Endometrial microvascular endothelial cells (primary cell): ENCODE measurements around the gene PLEKHA5. TPM values are rescaled to one million over a fixed set of nuclear protein-coding genes. Genes with fewer than 3 reads are reported as not detected.
"Not testable (repeated sequence)": the region's sequence is repeated elsewhere in the genome, so short reads cannot be mapped to it uniquely, and the experiment has no call there.

Source experiments
- in situ Hi-C: cut with HindIII; loops from 2 replicates; pipeline ENCODE4 v1.10.0; 2017; ENCODE audit warnings: low sequenced_read_pairs, low pct_unique_long_range_greater_than_20kb; ENCODE audit errors: inconsistent ontology term
- total RNA-seq: library from RNA; depleted of rRNA; stranded (reverse); fragments of >200 nt; gene quantifications from one replicate; pipeline ENCODE4 v1.2.3, GENCODE V29; 2015; ENCODE audit errors: inconsistent ontology term

The PLEKHA5 gene
- total RNA-seq, 1 donor from 2014 or later = 11.2 TPM

DNA sequence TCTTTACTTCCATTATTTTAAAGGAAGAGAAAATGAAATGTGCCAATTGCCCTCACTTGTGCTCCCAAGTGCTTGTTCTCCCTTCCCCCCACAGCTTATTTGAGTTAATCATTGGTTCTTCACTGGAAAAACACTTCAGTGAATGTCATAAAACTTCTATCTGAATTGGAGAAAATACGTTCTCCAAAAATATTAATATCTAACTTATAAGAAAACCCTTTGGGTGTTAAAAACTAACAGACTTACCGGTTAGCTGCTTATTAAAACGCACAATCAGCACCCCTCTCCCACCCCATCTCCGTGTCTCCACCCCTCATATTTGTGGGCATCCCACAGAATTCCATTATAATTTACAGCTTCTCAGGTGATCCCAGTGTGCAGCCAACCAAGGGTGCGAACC, 31.7 kb downstream of the PLEKHA5 start:
- in situ Hi-C loops = no loop called here

DNA sequence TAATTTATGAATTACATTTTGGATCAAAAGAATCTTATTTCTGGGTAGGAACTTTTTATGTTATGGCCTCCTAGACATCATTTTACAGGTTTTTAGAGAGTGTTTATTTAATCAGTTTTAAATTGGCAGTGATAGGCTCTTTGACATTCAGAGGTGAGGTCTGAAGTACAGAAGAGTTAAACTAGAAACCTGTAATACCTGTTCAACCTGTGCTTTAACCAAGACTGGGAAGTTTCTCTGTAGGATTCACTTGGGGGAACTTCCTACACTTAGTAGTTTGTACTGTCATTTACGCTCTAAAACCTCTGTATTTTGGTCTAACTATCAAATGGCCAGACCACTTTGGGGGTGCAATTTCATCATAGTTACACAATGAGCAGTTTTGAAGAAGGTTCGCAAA, 35.9 kb downstream of the PLEKHA5 start:
- in situ Hi-C loops = no loop called here

DNA sequence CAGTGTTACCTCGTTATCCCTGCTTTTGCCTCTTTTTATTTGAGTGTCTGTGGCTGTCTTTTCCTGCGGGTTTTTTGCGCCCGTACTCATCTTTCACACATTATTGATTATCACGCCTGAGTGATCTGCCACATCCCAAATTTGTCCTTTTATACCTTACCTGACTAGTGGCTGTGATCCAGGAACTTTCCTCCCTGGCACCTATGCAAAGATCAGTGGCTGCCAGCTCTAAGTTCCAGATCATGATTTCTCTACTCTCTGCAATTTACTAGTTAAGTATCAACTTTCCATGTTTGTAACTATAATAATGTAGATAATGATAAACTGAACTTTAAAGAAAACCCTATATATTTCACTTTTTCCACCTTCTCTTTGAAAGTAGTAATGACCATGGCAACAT, 36.9 kb downstream of the PLEKHA5 start:
- in situ Hi-C loops = no loop called here

DNA sequence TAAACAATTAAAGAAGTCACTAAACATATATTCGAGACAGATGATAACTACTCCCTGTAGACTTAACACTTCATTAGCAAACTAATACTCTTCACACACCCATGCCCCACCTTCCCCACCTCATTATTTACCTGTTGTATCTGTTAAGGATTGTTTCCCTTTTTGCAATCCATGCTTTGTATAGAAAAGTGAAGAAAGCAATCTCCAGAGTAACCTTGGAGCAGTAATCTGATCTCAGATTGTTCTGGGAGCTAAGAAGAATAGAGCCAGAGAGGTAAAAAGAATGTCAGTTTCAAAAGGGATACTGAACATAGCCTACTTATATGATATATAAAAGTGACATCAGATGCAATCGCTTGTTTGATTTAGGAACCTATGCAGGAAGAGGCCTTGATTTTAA, 37.4 kb downstream of the PLEKHA5 start:
- in situ Hi-C loops = no loop called here

DNA sequence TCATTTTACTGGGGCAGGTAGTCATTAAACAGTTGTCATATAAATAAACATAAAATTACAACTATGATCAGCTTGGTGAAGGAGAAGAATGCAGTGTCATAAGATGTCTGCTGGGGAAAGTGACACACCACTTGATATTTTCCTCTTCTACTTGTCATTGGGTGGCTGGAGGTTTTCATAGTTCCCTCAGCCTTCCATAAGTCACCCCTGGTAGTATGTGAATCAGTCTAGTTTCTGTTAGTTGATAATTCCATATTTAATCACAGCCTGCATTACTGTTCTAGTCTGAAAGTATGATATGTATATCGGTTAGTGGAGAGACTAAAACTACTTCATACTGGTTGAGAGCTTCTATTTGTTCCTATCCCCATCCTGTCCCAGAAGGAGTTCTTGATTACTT, 38.2 kb downstream of the PLEKHA5 start:
- in situ Hi-C loops = no loop called here

DNA sequence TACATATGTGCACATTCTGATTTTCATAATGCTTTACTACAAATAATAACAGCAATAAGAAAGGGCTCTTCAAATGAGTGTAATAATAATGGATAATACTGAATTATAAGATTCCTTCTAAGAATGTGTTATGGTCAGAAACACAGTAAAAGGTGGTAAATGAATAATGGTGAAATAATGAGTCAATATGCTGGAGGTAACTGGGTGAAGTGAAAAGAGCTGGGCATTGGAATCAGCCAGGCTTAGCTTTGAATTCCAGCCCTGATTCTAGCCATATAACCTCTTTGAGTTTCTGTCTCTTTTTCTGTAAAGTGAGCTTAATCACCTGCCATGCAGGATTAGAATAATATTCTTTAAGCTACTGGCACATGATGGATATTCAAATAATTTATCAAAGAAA, 39.1 kb downstream of the PLEKHA5 start:
- in situ Hi-C loops = no loop called here

DNA sequence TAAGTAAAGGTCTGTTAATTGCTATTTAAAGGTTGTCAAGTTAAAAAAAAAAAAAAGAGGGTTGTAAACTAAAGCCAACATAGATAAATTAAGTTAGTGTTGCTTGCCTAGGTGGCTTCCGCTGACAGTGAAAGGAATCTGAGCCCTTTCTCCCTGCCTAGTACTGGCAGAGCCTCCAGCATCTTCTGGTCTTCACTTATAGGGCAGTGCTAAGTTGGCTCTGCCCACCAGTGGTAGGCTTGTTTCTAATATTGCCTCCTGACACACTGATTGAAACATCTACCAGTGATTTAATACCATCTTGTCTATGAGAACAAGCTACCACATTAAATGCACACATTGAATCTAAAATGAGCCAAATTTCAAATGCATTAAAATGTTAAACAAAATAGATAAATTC, 39.7 kb downstream of the PLEKHA5 start:
- in situ Hi-C loops = no loop called here

DNA sequence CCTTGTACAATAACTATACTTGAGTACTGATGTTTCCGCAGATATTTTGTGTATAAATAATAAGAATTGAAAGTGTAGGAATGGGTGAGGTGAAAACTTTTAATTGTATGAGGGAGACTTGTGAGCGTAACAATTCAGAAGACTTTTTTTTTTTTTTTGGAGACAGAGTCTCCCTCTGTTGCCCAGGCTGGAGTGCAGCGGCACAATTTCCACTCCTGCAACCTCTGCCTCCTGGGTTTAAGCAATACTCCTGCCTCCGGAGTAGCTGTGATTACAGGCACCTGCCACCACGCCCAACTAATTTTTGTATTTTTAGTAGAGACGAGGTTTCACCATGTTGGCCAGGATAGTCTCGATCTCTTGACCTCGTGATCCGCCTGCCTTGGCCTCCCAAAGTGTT, 40.8 kb downstream of the PLEKHA5 start:
- in situ Hi-C loops = not testable (repeated sequence)

DNA sequence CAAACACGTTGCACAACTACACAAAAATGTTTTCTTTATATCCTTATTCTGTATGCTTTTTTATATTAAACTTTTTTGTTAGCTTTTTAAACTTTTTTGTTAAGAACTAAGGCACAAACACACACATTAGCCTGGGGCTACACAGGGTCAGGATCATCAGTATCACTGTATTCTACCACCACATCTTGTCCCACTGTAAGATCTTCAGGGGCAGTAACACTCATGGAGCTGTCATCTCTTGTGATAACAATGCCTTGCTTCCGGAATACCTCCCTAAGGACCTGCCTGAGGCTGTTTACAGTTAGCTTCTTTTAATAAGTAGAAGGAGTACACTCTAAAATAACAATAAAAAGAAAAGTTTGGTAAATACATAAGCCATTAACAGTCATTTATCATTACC, 42.2 kb downstream of the PLEKHA5 start:
- in situ Hi-C loops = no loop called here

DNA sequence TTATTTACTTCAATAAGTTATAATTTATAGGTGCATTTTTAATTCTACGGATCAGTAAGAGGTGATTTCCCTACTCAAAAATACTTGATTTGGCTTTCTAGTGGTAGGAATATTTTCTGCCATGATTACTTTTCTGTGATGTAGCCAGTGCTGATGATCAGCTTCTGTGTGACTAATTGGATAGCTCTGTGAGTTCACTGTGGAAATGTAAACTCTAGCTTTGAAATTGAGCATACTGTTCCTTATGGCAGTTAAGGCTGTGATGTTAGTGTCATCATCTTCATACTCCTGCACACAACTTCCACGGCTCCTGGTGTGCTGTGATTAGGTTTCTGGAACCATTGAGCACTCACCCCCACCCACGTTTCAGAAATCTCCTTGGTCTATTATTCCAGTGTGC, 48.2 kb downstream of the PLEKHA5 start:
- in situ Hi-C loops = no loop called here

DNA sequence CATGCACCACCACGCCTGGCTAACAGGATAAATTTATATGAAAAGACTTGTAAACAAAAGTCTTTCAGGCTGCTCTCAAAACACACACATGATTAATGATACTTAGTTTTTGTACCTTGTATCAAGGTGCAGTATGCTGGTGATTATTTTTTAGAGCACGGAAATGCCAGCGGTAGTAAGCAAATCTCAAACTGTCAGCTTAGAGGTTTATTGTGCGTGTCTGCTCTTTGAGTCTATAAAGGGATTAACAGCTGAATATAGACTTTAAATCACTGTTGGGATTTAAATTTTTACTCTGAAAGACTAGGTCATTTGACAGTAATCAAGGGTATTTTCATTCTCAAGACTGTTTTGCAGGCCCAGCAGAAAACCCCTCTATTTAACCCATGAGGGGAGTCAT, 50.5 kb downstream of the PLEKHA5 start:
- in situ Hi-C loops = no loop called here

DNA sequence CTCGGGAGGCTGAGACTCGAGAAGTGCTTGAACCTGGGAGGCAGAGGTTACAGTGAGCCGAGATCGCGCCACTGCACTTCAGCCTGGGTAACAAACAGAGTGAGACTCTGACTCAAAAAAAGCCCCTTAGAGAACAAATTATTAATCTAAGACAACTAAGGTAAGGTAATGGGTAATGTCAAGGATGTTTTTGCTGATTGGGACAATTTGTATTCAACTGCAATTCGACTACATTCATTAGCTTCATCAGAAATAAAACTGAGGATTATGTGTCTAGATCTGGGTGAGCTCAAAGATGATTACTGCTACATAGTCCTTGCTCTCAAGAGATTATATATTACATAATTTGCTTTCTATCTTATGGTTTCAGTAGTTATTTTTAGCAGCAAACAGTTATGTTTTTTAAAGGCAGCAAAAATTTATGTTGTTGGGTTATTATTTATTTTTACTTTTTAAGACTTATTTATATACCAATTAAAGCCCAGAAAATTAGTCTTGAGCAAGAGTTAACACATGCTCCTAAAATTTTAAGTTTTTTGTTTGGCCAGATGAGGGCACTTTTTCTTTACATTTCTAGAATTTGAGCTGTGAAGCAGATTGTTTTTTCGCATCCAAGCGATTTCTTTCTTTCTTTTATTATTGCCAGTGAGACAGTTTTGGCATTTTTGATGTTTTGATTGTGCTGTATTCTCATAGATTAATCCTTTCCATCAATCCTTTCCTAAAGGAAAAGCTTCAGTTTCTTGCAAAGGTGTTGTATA, 52.3 kb downstream of the PLEKHA5 start:
- in situ Hi-C loops = no loop called here

DNA sequence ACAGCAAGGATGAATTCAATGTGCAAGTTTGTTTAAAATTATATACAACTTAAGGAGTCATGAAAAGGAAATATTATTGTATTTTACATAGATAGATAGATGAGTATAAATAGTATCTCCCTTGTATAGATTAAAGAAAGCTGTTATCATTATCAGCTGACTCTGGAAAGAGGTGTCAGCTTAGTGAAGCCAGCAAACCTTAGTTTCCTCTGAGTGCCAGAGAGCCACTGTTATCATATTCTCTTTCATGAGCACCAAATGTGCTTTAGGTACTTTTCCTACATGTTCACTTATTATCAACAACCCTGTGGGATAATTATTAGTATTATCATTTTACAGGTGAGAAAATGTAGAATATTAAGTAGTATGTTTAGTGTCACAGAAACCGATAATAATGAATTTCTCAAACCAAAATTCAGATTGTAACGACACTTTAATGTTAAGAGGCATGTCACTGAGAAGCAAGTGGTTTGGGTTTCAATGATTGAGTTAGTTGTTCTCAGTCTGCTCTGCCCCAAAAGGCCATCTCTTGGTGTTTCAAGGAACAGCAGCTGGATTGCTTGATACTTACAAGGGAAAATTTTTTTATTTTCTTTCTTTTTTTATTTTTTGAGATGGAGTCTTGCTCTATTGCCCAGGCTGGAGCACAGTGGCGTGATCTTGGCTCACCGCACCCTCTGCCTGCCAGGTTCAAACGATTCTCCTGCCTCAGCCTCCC, 53.7 kb downstream of the PLEKHA5 start:
- in situ Hi-C loops = no loop called here

DNA sequence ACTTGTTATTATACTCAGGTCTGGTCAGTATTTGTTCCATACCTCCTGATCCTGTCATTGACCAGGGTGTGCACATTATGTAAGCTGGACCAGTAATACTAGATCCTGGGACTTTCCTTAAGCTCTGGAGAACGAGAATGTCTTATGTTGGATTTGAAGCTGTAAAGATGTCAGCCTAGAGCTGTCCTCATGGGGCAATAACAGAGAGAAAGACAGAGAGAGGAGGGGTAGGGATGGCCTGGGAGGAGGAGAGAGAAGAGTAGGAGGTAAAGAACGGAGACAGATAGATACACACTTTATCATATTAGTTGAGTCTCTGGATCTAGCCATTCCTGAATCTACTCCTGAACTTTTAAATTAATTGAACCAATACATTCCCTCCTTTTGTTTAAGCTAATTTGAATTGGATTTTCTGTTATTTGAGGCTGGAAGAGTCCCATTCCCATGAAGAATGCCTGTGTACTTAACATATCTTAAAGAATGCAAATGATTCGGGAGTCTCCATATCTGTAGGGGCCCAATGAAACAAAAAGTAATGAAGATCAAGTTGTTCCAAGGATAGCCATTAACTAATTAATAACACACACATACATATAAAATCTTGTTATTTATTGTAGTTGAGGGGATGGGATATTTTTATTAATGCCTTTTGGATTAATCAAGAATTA, 55.9 kb downstream of the PLEKHA5 start:
- in situ Hi-C loops = no loop called here

DNA sequence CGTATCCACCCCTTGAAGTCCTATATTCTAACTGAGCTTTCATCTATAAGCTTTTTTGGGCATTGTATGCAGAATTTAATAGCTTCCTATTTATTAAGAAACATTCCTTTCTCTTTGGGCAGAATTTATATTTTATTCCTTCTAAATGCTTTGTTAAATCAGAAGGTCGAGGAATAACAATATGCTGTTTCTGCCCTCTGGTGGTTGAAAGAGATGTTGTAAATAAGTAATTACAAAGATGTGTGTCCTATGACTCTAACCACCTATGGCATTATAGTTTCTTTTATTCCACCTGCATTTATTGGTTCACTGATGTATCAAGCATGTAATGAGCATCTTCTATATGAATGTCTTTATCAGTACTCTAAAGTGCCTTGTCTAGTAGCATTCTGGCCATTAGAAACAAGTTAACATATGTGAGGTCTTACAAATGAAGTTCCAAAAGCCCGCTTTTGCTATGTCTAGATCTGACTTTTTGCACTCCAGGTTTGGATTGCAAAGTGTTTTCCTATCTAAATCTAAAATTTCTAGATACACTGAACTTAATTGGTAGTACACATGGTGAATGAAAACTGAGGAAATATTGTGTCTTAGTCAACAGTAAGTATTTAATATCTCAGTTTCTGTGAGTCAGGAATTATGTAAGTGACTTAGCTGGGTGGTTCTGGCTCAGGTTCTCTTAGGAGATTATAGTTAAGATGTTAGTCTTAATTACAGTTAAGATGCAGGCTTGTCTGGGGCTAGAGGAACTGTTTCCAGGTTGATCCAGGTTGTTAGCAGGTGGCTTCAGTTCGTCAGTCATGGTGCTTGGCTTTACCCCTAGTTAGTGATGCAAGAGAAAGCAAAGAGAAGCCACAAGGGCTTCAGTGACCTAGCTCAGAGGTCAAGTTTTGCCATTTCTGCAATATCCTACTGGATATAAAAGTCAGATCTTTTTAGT, 57.5 kb downstream of the PLEKHA5 start:
- in situ Hi-C loops = no loop called here

DNA sequence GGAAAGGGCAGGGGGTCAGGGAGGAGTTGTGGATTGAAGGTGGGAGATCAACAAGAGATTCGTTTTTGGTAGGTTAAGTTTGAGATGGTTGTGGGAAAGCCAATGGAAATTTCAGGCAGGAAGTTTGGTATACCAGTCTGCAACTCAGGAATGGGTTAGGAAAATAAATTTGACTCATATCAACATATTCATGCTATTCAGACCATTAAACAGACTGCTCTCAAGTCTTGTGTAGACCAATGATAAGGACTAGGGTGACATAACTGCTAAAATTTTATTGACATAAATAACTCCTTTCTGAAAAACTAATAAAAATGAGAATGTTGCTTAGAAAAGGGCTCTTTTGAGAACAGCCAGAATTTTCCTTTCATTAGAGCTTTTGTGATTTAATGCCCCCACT, 60.0 kb downstream of the PLEKHA5 start:
- in situ Hi-C loops = no loop called here

DNA sequence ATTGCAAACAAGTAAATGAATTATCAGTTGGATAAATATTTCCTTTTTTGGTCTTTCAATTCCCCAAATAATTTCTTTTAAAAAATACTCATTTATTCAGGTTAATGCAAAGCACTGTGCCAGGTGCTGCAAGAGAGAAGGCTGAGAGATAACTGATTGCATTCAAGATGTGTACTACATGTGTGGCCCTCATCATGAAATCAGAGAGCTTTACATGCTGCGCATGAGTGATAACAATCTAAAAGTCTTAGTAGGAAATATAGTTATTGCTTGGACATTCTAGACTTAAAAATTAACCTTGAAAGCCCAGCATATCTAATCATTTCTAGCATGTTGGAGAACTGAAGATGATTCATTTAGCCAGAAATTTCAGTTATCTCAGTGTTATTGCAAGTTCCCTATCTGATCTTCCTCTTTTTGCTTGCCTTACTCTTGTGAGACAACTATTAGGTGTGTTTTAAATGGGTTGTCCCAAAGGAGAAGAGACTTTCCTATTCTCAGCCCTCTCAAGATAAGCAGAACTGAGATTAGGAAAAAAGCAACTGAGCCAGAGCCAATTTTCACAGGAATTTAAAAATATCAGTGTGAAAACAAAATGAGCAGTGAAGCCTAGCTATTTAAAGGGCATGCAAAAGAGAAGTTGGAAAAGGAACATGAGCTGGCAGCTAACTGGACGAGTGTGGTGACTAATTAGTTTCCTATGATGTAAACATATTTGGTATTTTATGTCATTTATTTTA, 60.9 kb downstream of the PLEKHA5 start:
- in situ Hi-C loops = no loop called here

DNA sequence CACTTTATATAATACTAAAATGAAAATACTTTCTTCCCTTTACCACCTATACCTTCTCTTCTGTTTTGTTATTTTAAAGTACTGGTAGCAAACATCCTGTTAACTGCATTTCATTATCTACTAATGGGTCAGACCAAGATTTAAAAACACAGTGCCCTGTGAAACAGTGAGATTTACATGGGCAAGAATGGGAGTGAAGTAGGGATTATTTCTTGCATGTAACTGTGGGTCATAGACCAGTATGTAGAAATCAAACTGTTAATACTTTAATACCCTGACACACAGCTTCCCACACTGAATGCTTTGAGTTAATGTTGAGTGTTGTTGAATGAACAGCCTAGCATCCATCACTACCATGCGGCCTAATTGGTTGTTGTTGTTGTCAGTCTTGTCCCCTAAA, 61.6 kb downstream of the PLEKHA5 start:
- in situ Hi-C loops = no loop called here
